ENCODE results near the gene YAE1. TPM values are rescaled to one million over a fixed set of nuclear protein-coding genes. Genes with fewer than 3 reads are reported as not detected.

Gene YAE1
- total and polyA plus RNA-seq, 11 donors: 8.4 to 27.7 (median 16.7) TPM

DNA sequence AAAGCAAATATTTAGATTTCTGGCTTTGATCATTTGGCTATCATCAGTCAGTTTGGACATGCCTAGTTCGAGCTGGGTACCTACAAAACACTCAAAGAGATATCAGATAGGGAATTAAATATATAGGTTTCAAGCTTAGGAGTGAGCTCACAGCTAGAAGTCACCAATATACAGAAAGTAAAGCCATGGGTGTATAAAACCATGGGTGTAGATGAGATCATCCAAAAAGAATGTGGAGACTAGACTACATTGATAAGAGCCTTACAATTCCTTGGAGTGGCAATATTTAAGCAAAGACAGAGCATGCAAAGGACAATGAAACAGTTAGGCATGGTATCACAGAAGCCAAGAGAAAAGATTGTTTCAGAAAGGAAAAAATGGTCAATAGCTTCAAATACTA is 49.9 kb downstream of the YAE1 start:
- TF ChIP-seq POLR2A (IDR thresholded peaks at IDR 0.05): no peak
- TF ChIP-seq, protein P1, sequence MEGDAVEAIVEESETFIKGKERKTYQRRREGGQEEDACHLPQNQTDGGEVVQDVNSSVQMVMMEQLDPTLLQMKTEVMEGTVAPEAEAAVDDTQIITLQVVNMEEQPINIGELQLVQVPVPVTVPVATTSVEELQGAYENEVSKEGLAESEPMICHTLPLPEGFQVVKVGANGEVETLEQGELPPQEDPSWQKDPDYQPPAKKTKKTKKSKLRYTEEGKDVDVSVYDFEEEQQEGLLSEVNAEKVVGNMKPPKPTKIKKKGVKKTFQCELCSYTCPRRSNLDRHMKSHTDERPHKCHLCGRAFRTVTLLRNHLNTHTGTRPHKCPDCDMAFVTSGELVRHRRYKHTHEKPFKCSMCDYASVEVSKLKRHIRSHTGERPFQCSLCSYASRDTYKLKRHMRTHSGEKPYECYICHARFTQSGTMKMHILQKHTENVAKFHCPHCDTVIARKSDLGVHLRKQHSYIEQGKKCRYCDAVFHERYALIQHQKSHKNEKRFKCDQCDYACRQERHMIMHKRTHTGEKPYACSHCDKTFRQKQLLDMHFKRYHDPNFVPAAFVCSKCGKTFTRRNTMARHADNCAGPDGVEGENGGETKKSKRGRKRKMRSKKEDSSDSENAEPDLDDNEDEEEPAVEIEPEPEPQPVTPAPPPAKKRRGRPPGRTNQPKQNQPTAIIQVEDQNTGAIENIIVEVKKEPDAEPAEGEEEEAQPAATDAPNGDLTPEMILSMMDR (IDR thresholded peaks at IDR 0.05): no peak
- H3K4me1 ChIP-seq: peaks cover 0 to 4% (median 0%) of the 10 kb centered on the region in 12 donors
- no peaks in the 10 kb centered on the region for H3K9me3 ChIP-seq
- no peak overlapping the region for H3K27ac ChIP-seq
- H3K4me3 ChIP-seq: no peak overlapping the region
- no peaks in the 10 kb centered on the region for H3K36me3 ChIP-seq
- intact Hi-C loops (cut with DNase I): no loop called here
- WGBS, 4 donors: 49 to 78% (median 70%) methylated on average over 1 of the region's 1 CpG
- ATAC-seq (no peak), DNase-seq (no peak)
- no peaks in the 10 kb centered on the region for H3K27me3 ChIP-seq

DNA sequence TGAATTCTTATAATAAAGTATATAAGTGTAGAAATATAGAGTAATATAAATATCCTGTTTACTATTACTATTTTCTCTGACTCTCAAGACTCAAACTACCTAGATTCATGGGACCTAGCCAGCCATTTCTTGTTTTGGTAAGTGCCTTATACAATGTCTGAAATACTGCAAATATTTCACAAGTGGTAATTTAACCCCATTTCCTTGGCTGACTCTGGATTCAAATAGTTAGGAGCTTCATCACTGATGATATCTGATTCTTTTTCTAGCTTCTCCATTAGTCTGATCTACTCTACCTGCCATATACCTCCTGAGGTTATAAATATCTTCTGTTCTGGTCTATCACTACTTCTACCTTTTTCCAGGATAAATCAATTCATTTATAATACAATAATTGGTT is 50.8 kb downstream of the YAE1 start:
- no peak for ATAC-seq
- intact Hi-C loops (cut with DNase I): no loop called here

DNA sequence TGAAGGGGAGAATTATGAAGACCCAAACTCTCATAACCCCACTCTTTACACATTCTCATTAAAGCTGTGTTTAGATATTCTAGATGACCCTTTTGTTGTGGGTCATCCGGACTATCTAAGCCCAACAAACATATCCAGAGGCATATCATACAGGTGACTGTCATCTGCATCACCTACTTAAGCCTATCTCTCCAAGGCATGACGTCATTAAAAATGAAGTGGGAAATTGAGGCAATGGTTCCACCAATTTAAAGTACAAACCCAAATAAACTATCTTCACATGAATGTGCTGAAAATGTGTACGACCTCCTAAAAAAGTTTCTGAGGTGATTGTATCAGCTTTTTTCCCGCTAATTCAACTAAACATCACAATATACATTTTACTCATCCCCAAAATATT is 52.7 kb downstream of the YAE1 start:
- DNase-seq (no peak), ATAC-seq (no peak)
- H3K9me3 ChIP-seq: no peaks in the 10 kb centered on the region
- no peaks in the 10 kb centered on the region for H3K27me3 ChIP-seq
- no peak overlapping the region for H3K27ac ChIP-seq
- WGBS, 4 donors: 87 to 89% (median 89%) methylated on average over 4 of the region's 4 CpGs
- no peaks in the 10 kb centered on the region for H3K36me3 ChIP-seq
- H3K4me1 ChIP-seq: peaks cover 0 to 19% (median 5%) of the 10 kb centered on the region in 12 donors
- no peak overlapping the region for H3K4me3 ChIP-seq
- intact Hi-C loops (cut with DNase I): no loop called here
- TF ChIP-seq, protein P1 (IDR thresholded peaks at IDR 0.05): no peak
- no peak for TF ChIP-seq POLR2A (IDR thresholded peaks at IDR 0.05)

More for the DNA sequence above, 50.8 kb downstream of the YAE1 start:
- peaks cover 0 to 10% (median 0%) of the 10 kb centered on the region in 12 donors for H3K4me1 ChIP-seq
- DNase-seq: no peak
- no peaks in the 10 kb centered on the region for H3K27me3 ChIP-seq
- H3K36me3 ChIP-seq: no peaks in the 10 kb centered on the region
- no peak overlapping the region for H3K27ac ChIP-seq
- TF ChIP-seq POLR2A (IDR thresholded peaks at IDR 0.05): no peak
- TF ChIP-seq, protein P1 (IDR thresholded peaks at IDR 0.05): no peak
- H3K4me3 ChIP-seq: no peak overlapping the region
- no peaks in the 10 kb centered on the region for H3K9me3 ChIP-seq

DNA sequence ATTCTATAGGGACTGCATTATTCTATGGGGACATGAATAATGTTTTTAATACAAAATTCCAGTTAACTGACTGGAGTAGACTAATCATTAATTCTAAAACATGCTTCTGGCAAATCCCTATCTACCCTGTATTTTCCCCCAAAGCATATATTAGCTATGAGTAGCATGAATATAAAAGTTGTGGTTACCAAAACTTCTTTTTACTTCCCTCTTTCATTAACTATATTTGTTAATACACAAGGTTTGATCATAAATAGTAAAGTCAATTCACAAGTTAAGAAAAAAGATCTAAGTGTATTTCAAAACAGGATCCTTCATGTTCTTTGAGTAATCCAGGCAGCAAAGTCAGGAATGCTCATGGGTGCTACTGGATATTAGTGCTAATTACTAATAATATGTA is 54.3 kb downstream of the YAE1 start:
- no peak overlapping the region for H3K4me3 ChIP-seq
- H3K36me3 ChIP-seq: no peaks in the 10 kb centered on the region
- H3K27ac ChIP-seq: no peak overlapping the region
- no peak for TF ChIP-seq POLR2A (IDR thresholded peaks at IDR 0.05)
- TF ChIP-seq, protein P1 (IDR thresholded peaks at IDR 0.05): no peak
- H3K9me3 ChIP-seq: no peaks in the 10 kb centered on the region
- ATAC-seq (no peak), DNase-seq (no peak)
- H3K4me1 ChIP-seq: peaks cover 2 to 33% (median 15%) of the 10 kb centered on the region in 12 donors
- intact Hi-C loops (cut with DNase I): loop anchor here in 6 of 10 donors (5.0 to 10.0 kb wide), 6 partner anchors 38 to 127 kb away; no protein-coding TSS in a partner anchor
- no peaks in the 10 kb centered on the region for H3K27me3 ChIP-seq
